Measurements from ENCODE around the gene TFDP1.

DNA sequence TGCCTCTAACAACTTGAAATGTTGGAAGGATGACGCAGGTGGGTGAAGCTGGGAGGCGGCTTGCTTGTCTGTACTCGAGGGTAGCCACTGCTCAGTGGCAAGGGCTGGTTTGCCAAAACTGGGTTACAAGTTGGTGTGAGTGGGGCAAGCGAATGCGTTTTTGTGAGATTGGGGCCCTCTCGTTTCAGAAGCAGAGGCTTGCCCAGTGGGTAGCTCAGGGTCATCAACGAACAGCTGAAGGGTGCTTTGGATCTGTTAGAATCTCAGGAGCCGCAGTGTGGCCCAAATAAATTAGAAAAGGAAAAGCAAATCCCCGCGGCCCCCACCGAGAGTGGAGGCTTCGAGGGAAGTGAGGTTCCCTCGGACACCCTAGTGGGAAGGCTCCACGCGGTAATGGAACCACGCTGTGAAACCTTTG lies 66.2 kb downstream of the TFDP1 start:
- no peak for TF ChIP-seq EZH2 (IDR thresholded peaks at IDR 0.05; ENCODE audit: insufficient read depth, poor library complexity, severe bottlenecking)
- TF ChIP-seq EZH2phosphoT487 (IDR thresholded peaks at IDR 0.05; ENCODE audit: insufficient read depth, low read depth), result no peak
